Choroid plexus epithelial cell (primary cell): ENCODE results near the gene GLYR1.

Experiments
- DNase-seq: peaks from one replicate; pipeline ENCODE4 v3.0.0-alpha.2; 2010; ENCODE audit warnings: low read depth
- H3K4me3 ChIP-seq: 2 replicates; pipeline ENCODE4 v1.5.1; 2011; ENCODE audit warnings: low read depth, mild to moderate bottlenecking, control low read depth, low read length, moderate library complexity
- TF ChIP-seq, protein P1 (sequence below): conservative IDR thresholded peaks from 2 replicates; pipeline ENCODE4 v1.5.1; 2011; ENCODE audit warnings: low read depth, mild to moderate bottlenecking, control low read depth, inconsistent platforms, low read length, moderate library complexity

GLYR1 gene

DNA sequence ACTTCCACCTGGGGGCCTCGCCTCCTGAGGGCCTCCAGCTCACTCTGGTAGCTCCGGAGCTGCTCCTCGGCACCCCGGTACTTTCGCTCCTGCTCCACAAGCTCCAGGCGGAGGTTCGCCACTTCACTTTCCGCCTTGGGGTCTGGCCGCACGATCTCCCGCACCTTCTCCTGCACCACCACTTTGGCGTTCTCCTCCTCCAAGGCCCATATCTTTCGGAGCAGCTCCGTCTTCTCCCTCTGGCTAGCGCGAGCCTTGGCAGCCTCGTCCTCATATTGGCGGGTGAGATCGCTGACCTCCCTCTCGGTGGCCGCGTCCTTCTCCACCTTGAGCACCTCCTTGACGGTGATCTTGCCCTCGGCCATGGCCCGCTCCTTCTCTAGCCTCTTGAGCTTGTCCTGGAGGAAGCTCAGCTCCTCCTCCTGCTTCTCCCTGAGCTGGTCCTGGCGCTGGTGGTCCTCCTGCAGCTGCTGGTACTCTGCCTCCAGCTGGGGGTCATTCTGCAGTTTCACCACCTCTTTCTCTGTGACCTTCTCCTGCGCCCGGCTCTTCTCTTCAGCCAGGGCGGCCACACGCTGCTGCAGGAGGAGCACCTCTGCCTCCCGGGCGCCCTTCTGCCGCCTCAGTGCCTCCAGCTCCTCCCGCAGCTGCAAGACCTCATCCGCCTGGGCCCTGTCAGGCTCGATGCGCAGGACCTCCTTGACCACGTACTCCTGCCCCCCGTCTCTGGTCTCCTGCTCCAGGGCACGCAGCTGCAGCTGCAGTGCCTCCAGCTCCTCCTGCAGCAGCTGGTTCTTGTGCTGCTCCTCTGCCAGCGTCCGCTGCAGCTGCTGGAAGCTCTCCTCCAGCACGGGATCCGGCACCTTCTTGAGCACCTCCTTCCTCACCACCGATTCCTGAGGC, 38.1 kb upstream of the GLYR1 start:
- TF ChIP-seq, protein P1, sequence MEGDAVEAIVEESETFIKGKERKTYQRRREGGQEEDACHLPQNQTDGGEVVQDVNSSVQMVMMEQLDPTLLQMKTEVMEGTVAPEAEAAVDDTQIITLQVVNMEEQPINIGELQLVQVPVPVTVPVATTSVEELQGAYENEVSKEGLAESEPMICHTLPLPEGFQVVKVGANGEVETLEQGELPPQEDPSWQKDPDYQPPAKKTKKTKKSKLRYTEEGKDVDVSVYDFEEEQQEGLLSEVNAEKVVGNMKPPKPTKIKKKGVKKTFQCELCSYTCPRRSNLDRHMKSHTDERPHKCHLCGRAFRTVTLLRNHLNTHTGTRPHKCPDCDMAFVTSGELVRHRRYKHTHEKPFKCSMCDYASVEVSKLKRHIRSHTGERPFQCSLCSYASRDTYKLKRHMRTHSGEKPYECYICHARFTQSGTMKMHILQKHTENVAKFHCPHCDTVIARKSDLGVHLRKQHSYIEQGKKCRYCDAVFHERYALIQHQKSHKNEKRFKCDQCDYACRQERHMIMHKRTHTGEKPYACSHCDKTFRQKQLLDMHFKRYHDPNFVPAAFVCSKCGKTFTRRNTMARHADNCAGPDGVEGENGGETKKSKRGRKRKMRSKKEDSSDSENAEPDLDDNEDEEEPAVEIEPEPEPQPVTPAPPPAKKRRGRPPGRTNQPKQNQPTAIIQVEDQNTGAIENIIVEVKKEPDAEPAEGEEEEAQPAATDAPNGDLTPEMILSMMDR = no peak
- DNase-seq = no peak
- no peak overlapping the region for H3K4me3 ChIP-seq

DNA sequence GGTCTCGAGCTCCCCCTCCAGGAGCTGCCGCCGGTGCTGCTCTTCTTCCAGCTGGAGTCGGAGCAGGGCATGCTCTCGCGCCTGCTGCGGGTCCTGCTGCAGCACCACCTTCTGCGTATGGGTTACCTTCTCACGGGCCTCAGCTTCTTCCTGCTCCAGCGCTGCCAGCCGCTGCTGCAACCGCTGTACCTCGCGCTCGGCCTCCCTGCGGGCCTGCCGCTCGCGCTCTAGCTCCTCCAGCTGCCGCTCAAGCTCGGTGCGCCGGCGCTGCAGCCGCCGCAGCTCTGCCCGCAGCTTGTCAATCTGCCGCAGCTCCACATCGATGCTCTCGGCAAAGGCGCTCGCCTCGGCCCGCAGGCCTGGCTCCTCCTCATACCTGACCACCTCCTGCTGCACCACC, 37.1 kb upstream of the GLYR1 start:
- TF ChIP-seq, protein P1 = no peak
- DNase-seq = no peak
- no peak overlapping the region for H3K4me3 ChIP-seq

DNA sequence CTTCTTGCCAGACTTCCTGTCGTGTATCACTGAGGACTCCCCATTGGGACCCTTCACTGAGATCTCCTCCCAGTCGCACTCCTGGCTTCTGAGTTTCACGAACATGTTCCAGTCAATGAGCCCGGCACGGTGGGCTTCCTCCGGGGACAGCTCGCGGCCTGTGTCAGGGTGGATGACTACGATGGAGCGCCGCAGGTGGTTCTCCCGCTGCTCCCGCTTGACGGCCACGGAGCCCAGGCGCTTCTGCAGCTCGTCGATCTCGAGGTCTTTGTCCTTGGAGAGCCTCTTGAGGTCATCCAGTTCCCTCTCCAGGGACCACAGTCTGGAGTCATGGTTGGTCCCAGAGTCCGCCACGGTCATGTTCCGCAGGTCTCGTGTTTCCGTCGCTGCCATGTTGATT, 36.4 kb upstream of the GLYR1 start:
- TF ChIP-seq, protein P1 = no peak
- no peak for DNase-seq
- H3K4me3 ChIP-seq = no peak overlapping the region

DNA sequence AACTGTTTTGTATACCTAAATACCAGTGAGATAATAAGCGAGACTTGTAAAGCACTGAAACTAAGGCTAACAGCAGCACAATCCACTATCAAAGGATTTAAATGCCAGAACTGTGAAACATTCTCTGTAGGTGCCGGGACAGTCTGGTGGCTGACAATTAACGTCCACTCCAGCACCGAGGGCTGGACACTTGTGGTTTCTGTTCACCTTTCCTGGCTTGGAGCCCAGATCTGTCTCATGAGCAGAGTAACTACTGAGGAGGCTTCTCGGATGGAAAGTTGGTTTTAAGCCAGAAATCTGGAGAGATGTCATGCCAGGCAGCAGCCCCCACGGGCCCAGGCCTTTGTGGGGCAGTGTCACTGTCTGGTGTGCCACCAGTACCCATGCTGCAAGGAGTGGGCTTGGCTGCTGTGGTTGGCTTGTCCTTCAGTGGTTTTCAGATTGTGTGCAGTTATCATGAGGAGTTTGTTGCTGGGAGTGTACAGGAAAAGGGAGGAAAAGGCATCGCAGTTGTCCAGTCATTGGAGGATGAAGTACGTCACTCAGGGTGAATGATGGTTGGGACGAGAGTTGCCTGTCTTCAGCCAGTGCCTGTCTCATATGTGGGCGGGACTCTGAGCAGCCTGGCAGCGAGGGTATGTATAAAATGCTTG, 35.7 kb upstream of the GLYR1 start:
- DNase-seq = peak; percentile 85
- TF ChIP-seq, protein P1 = no peak
- no peak overlapping the region for H3K4me3 ChIP-seq

DNA sequence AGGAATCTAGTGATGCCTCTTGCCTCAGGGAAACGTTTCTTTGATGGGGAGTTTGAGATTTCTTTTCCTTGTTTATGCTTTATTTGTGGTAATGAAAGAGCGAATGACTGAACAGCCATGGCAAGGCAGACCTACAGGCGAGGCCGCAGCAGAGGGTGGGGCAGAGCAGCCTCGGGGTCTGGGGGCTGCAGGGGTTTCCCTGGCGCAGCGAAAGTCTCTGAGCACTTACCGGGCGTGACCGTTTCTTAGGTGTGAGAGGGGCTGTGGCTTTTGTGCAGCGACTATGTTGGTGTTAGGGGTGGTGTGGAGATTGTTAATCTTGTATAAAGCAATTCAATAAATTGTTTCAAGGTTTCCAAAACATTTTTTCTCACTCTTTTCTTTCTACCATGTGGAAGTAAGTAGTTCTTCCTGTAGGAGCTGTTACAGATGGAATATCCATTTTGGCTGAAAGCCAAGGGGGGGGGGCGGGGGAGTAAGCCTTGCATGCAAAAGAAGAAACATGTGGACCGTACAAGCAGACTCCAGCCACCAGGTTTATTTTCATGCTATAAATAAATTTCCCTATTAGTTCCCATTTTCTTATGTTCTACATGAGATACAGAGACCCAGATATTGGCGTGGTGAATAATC, 35.0 kb upstream of the GLYR1 start:
- DNase-seq = no peak
- TF ChIP-seq, protein P1 = no peak
- no peak overlapping the region for H3K4me3 ChIP-seq

DNA sequence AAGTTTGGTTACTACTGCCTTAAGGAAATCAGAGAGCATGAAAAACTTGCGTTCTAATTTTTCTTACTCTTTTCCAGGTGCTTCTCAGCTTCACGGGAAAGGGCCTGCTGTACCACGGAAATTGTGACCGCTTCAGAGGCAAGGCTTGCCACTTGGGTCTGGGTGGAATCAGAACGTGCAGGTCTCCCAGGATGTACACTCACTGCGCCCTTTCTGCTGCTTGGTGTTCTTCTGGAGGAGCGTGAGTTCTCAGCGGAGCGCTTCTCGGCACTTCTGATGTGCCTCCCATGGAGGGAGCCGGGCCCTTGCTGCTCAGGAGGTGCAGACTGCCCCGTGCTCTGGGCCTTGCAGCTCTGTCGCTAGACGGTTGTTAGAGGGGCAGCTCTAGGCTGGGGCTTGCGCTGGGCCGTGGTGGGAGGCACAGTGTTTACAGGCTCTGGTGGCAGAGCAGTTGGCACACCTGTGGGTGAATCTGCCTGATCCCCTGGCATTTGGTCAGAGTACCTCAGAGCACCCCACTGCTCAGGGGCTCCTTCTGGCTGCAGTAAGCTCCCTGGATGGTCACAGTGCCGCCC, 33.0 kb upstream of the GLYR1 start:
- TF ChIP-seq, protein P1 = no peak
- no peak for DNase-seq
- H3K4me3 ChIP-seq = no peak overlapping the region
